Upper lobe of left lung (tissue), 4 donors: ENCODE results near the gene PLPP1.

Experiments used
- CTCF ChIP-seq, 6 experiments: fragments of 450-650 bp in 4 of 6; fragments of 200-600 bp in 2 of 6; sonication (generic) in 2 of 6; IDR thresholded peaks; one replicate each; pipeline ENCODE4 v1.5.1; 2016 to 2019; ENCODE audit warnings: antibody characterized with exemption in 6 of 6
- POLR2A ChIP-seq, 4 donors: fragments of 450-650 bp; IDR thresholded peaks; one replicate each; pipeline ENCODE4 v1.5.1; 2016 to 2017; ENCODE audit warnings: antibody characterized with exemption in 4 of 4, mild to moderate bottlenecking in 2 of 4

DNA sequence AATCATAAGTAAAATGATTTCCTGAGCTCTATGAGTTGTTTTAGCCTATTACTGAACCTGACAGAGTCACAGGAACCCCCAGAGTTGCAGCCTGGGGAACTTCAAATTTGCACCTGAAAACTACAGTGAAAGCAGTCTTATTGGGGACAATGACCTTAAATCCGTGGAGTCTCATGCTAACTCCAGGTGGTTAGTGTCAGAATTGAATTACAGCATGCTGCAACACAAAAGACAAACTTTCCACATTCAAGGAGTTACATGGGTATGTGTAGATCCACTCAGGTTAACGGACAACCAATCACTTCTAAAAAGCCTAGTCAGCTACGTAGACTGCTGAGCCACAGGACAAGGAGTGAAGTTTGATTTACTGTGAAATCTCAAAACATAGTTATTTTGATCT lies 49.7 kb downstream of the PLPP1 start:
- no peak for TF ChIP-seq CTCF (IDR thresholded peaks at IDR 0.05)
- no peak for TF ChIP-seq POLR2A (IDR thresholded peaks at IDR 0.05)
